K562 (cell line): ENCODE data around the gene NBPF20. TPM values are rescaled to one million over a fixed set of nuclear protein-coding genes. Genes with fewer than 3 reads are reported as not detected.
"Not testable (repeated sequence)": the region's sequence is repeated elsewhere in the genome, so short reads cannot be mapped to it uniquely, and the experiment has no call there.

Experiments
- BCL6 ChIP-seq: fragments of 250-450 bp; sonication (Bioruptor Pico); IDR thresholded peaks from 2 replicates; pipeline ENCODE4 v1.4.0; 2020
- CREB1 ChIP-seq, 2 experiments: sonication (generic) in 1 of 2; formaldehyde crosslinking in 1 of 2; IDR thresholded peaks; 2 replicates each; pipeline versions ENCODE4 v1.6.1 to v1.8.0; 2012 to 2022; ENCODE audit warnings: inconsistent platforms in 1 of 2, mild to moderate bottlenecking in 1 of 2, missing genetic modification reagents in 1 of 2, moderate library complexity in 1 of 2
- CXXC5 ChIP-seq: fragments of 250-450 bp; sonication (Bioruptor Pico); IDR thresholded peaks from 2 replicates; pipeline ENCODE4 v1.8.0; 2022; ENCODE audit warnings: inconsistent platforms, mild to moderate bottlenecking, moderate library complexity
- MXI1 ChIP-seq: IDR thresholded peaks from 2 replicates; pipeline ENCODE4 v1.6.1; 2011; ENCODE audit warnings: low read depth, mild to moderate bottlenecking, improper control_type of control experiment, low read length
- TBL1XR1 ChIP-seq, 2 experiments: IDR thresholded peaks; 2 replicates each; pipeline ENCODE4 v1.6.1; 2012; ENCODE audit warnings: improper control_type of control experiment in 2 of 2, low read length in 2 of 2, mild to moderate bottlenecking in 1 of 2
- ZNF23 ChIP-seq: fragments of 250-450 bp; sonication (Bioruptor Pico); IDR thresholded peaks from 2 replicates; pipeline ENCODE4 v1.4.0; 2020; ENCODE audit warnings: mild to moderate bottlenecking
- polyA plus RNA-seq, 8 experiments: library from polyadenylated mRNA; depleted of rRNA in 4 of 8; stranded (reverse) in 5 of 8; unstranded in 3 of 8; fragments of >200 nt; fragmentation: Nextera tagmentation in 2 of 8; fragmentation: Illumina TruSeq in 1 of 8; extraction: Ambion mirVana in 2 of 8; extraction: Trizol in 1 of 8; gene quantifications; 2 replicates each; pipeline versions ENCODE4 v1.2.1 to v1.2.3, GENCODE V29; 2011 to 2014; ENCODE audit warnings: inconsistent platforms in 1 of 8, missing spikeins in 1 of 8
- total RNA-seq, 7 experiments: library from RNA; depleted of rRNA in 6 of 7; stranded (reverse); fragments of >200 nt in 6 of 7; fragmentation: Illumina TruSeq in 2 of 7; extraction: Trizol in 2 of 7; gene quantifications; 2 replicates each; pipeline versions ENCODE4 v1.2.1 to v1.2.3, GENCODE V29; 2011 to 2021; ENCODE audit warnings: low replicate concordance in 1 of 7
- TF ChIP-seq, protein P1 (sequence below), 2 experiments: fragments of 450-650 bp in 1 of 2; sonication (generic) in 1 of 2; formaldehyde crosslinking in 1 of 2; IDR thresholded peaks; 2 replicates each; pipeline versions ENCODE4 v1.7.1 to v1.9.0; 2016 to 2022; ENCODE audit warnings: inconsistent platforms in 1 of 2, mild to moderate bottlenecking in 1 of 2, missing genetic modification reagents in 1 of 2
- TF ChIP-seq, protein P2 (sequence below), 2 experiments: fragments of 450-650 bp; formaldehyde crosslinking in 1 of 2; IDR thresholded peaks; 2 replicates each; pipeline versions ENCODE4 v1.4.0 to v1.6.1; 2014 to 2020; ENCODE audit warnings: mild to moderate bottlenecking in 2 of 2, borderline replicate concordance in 1 of 2, low read depth in 1 of 2

Gene NBPF20
- total and polyA plus RNA-seq, 9 of the 15 experiments (the other 6 are each of a cell fraction or from before 2014, with no cell fraction given) = 0.38 to 2.7 (median 1.00) TPM

DNA sequence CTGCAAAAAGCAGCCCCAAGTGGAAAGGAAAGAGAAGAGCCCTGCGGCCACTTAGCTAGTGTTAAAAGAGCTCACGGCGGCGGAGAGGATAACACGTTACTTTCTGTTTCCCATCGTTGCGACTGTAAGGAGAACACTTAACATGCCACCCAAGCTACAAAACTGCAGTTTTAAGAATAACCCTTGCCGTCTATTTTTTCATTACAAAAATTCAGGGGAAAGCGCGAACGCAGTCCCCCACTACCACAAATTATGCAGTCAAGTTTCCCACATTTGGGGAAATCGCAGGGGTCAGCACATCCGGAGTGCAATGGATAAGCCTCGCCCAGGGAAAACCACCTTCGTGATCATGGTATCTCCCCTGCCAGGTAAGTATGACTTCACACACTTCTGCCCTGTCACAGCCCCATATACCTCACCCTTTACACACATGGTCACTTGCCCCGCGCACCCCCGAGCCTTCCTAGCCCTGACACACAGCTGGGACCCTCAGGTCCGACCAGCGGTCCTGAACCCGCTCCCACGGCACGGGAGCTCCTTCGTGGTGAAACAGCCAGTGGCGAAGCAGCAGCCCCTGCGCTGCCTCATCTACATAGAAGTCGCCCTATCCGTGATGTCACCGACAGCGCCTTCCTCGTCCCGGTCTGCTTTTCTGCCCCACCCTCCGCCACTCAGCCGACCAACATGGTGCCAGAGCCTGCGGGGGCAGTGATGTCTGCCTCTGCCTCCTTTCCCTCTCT lies 40.2 kb upstream of the NBPF20 start (continued):
- TF ChIP-seq CREB1 (IDR thresholded peaks at IDR 0.05) (peak; percentile 43; the same call in 1 of the 2 replicates), TBL1XR1 (IDR thresholded peaks at IDR 0.05; ENCODE audit: low read length in 2 of 2) (peak; percentile 73 to 78; a peak in 1 of 4 replicates), BCL6 (CRISPR knock-in tag) (0 out of 2 replicates have a peak, but pooled peaks have one; percentile 51), MXI1 (peak; percentile 57; the same call in 1 of the 2 replicates), ZNF23 (0 out of 2 replicates have a peak, but pooled peaks have one; percentile 54), CXXC5 (peak; percentile 89)
- not testable (repeated sequence) for TF ChIP-seq CREB1 (CRISPR knock-in tag; IDR thresholded peaks at IDR 0.05)
- TF ChIP-seq, protein P1, sequence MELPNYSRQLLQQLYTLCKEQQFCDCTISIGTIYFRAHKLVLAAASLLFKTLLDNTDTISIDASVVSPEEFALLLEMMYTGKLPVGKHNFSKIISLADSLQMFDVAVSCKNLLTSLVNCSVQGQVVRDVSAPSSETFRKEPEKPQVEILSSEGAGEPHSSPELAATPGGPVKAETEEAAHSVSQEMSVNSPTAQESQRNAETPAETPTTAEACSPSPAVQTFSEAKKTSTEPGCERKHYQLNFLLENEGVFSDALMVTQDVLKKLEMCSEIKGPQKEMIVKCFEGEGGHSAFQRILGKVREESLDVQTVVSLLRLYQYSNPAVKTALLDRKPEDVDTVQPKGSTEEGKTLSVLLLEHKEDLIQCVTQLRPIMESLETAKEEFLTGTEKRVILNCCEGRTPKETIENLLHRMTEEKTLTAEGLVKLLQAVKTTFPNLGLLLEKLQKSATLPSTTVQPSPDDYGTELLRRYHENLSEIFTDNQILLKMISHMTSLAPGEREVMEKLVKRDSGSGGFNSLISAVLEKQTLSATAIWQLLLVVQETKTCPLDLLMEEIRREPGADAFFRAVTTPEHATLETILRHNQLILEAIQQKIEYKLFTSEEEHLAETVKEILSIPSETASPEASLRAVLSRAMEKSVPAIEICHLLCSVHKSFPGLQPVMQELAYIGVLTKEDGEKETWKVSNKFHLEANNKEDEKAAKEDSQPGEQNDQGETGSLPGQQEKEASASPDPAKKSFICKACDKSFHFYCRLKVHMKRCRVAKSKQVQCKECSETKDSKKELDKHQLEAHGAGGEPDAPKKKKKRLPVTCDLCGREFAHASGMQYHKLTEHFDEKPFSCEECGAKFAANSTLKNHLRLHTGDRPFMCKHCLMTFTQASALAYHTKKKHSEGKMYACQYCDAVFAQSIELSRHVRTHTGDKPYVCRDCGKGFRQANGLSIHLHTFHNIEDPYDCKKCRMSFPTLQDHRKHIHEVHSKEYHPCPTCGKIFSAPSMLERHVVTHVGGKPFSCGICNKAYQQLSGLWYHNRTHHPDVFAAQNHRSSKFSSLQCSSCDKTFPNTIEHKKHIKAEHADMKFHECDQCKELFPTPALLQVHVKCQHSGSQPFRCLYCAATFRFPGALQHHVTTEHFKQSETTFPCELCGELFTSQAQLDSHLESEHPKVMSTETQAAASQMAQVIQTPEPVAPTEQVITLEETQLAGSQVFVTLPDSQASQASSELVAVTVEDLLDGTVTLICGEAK (IDR thresholded peaks at IDR 0.05) = 0 out of 2 replicates have a peak, but pooled peaks have one; percentile 36
- TF ChIP-seq, protein P1 (CRISPR knock-in tag; IDR thresholded peaks at IDR 0.05) = 0 out of 2 replicates have a peak, but pooled peaks have one; percentile 11
- TF ChIP-seq, protein P2, sequence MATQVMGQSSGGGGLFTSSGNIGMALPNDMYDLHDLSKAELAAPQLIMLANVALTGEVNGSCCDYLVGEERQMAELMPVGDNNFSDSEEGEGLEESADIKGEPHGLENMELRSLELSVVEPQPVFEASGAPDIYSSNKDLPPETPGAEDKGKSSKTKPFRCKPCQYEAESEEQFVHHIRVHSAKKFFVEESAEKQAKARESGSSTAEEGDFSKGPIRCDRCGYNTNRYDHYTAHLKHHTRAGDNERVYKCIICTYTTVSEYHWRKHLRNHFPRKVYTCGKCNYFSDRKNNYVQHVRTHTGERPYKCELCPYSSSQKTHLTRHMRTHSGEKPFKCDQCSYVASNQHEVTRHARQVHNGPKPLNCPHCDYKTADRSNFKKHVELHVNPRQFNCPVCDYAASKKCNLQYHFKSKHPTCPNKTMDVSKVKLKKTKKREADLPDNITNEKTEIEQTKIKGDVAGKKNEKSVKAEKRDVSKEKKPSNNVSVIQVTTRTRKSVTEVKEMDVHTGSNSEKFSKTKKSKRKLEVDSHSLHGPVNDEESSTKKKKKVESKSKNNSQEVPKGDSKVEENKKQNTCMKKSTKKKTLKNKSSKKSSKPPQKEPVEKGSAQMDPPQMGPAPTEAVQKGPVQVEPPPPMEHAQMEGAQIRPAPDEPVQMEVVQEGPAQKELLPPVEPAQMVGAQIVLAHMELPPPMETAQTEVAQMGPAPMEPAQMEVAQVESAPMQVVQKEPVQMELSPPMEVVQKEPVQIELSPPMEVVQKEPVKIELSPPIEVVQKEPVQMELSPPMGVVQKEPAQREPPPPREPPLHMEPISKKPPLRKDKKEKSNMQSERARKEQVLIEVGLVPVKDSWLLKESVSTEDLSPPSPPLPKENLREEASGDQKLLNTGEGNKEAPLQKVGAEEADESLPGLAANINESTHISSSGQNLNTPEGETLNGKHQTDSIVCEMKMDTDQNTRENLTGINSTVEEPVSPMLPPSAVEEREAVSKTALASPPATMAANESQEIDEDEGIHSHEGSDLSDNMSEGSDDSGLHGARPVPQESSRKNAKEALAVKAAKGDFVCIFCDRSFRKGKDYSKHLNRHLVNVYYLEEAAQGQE (IDR thresholded peaks at IDR 0.05; ENCODE audit: borderline replicate concordance) = peak; percentile 5; the same call in 1 of the 2 replicates
- TF ChIP-seq, protein P2 (CRISPR knock-in tag; IDR thresholded peaks at IDR 0.05; ENCODE audit: low read depth) = 0 out of 2 replicates have a peak, but pooled peaks have one; percentile 60
